Spleen (tissue), 13 donors: ENCODE data around the gene DDAH2. TPM values are rescaled to one million over a fixed set of nuclear protein-coding genes. Genes with fewer than 3 reads are reported as not detected.

ENCODE experiments used
- DNase-seq: peaks from one replicate; pipeline ENCODE4 v3.0.0-alpha.2; 2020
- H3K27ac ChIP-seq, 8 donors: fragments of 200-600 bp; sonication (generic) in 7 of 8; 1 replicate in 4 of 8; 2 replicates in 4 of 8; pipeline versions ENCODE4 v1.5.0 to v1.8.0; 2016 to 2021; ENCODE audit warnings: inconsistent platforms in 4 of 8, mild to moderate bottlenecking in 4 of 8, moderate library complexity in 1 of 8
- H3K27me3 ChIP-seq, 7 donors: fragments of 200-600 bp; sonication (generic) in 6 of 7; replicated peaks in 1 of 7; 1 replicate in 4 of 7; 2 replicates in 3 of 7; pipeline versions ENCODE4 v1.5.0 to v1.8.0; 2016 to 2021; ENCODE audit warnings: inconsistent platforms in 3 of 7, mild to moderate bottlenecking in 1 of 7
- H3K36me3 ChIP-seq, 6 donors: fragments of 200-600 bp; sonication (generic) in 5 of 6; 1 replicate in 4 of 6; 2 replicates in 2 of 6; pipeline versions ENCODE4 v1.5.0 to v1.8.0; 2016 to 2021; ENCODE audit warnings: inconsistent platforms in 2 of 6
- H3K4me1 ChIP-seq, 6 donors: fragments of 200-600 bp; sonication (generic) in 5 of 6; 1 replicate in 3 of 6; 2 replicates in 3 of 6; pipeline versions ENCODE4 v1.5.0 to v1.8.0; 2016 to 2021; ENCODE audit warnings: inconsistent platforms in 3 of 6
- H3K4me3 ChIP-seq, 8 donors: fragments of 200-600 bp; sonication (generic) in 7 of 8; 1 replicate in 4 of 8; 2 replicates in 4 of 8; pipeline versions ENCODE4 v1.5.0 to v1.8.0; 2016 to 2021; ENCODE audit warnings: inconsistent platforms in 4 of 8, mild to moderate bottlenecking in 4 of 8, moderate library complexity in 2 of 8
- H3K9me3 ChIP-seq, 8 donors: fragments of 200-600 bp; sonication (generic) in 7 of 8; 1 replicate in 4 of 8; 2 replicates in 4 of 8; pipeline versions ENCODE4 v1.5.0 to v1.8.0; 2016 to 2021; ENCODE audit warnings: inconsistent platforms in 4 of 8
- POLR2A ChIP-seq, 3 donors: fragments of 450-650 bp; IDR thresholded peaks; one replicate each; pipeline ENCODE4 v1.5.1; 2017; ENCODE audit warnings: antibody characterized with exemption in 3 of 3, mild to moderate bottlenecking in 1 of 3
- POLR2AphosphoS5 ChIP-seq, 3 donors: sonication (generic); formaldehyde crosslinking; IDR thresholded peaks; one replicate each; pipeline ENCODE4 v1.5.1; 2017; ENCODE audit warnings: antibody characterized with exemption in 3 of 3
- WGBS, 5 donors: extraction: QIAGEN DNeasy Blood & Tissue Kit in 3 of 5; methylation state at CpG; one replicate each; pipeline versions ENCODE4 v1.1.5 to v1.1.7; 2013 to 2018; 5-methylcytosine and 5-hydroxymethylcytosine counted together
- intact Hi-C: fragments of 100-400 bp; cut with DNase I; formaldehyde crosslinking; loops from one replicate; pipeline ENCODE4 v1.15.0; 2023; ENCODE audit warnings: low total_unique reads
- long read RNA-seq, 2 donors: transcript quantifications; one replicate each; lab custom pipeline, GENCODE V29; 2026
- polyA plus RNA-seq, 3 donors: library from polyadenylated mRNA; stranded (reverse); fragments of 200-250 nt; gene quantifications; one replicate each; pipeline ENCODE4 v1.2.1, GENCODE V29; 2013
- total RNA-seq, 7 donors: library from RNA; depleted of rRNA in 3 of 7; stranded (reverse); fragments of >200 nt in 3 of 7; fragmentation: NEBNext Ultra II Directional in 4 of 7; extraction: Animal tissue kit (Norgen Biotek cat#: 25700) in 4 of 7; gene quantifications; one replicate each; pipeline versions ENCODE4 v1.1.0 to v1.2.1, GENCODE V29; 2016 to 2021
- TF ChIP-seq, protein P1 (sequence below), 11 experiments: fragments of 200-600 bp in 7 of 11; fragments of 450-650 bp in 4 of 11; sonication (generic) in 4 of 11; IDR thresholded peaks in 8 of 11; conservative IDR thresholded peaks in 3 of 11; 1 replicate in 7 of 11; 2 replicates in 4 of 11; pipeline versions ENCODE4 v1.4.0 to v1.8.0; 2016 to 2021; ENCODE audit warnings: antibody characterized with exemption in 11 of 11, inconsistent platforms in 4 of 11, mild to moderate bottlenecking in 1 of 11
- donor health status: healthy with polysubstance abuse.
- donor health status: DM: no; HTN: no; CAD: no; lungs with moderate emphysema.
- donor health status: DM: no; HTN: no; CAD: no.
- donor health status: Bipolar disorder and iron deficiency.
- donor health status: healthy.
- donor health status: DM: no; HTN: no; CAD: no.
- donor health status: DM: yes; HTN: yes; CAD: no.

The DDAH2 gene, protein sequence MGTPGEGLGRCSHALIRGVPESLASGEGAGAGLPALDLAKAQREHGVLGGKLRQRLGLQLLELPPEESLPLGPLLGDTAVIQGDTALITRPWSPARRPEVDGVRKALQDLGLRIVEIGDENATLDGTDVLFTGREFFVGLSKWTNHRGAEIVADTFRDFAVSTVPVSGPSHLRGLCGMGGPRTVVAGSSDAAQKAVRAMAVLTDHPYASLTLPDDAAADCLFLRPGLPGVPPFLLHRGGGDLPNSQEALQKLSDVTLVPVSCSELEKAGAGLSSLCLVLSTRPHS
- total RNA-seq (100 to 1,000 TPM in 1 of 7 donors, 10 to 100 TPM in 6; 63.0 to 116 (median 72.3) TPM), polyA plus RNA-seq (10 to 100 TPM; 67.1 to 84.7 (median 81.0) TPM)
- long read RNA-seq, donor 1, transcript DDAH2-213 (7 exons, 1,688 nt) = major isoform, 64 of 119 reads
- long read RNA-seq, donor 1, transcript DDAH2-212 (6 exons, 1,688 nt) = minor isoform, 27 of 119 reads
- long read RNA-seq, donor 1, transcript DDAH2-211 (7 exons, 1,330 nt) = minor isoform, 6 of 119 reads
- long read RNA-seq, donor 1, partial matches to known transcripts = 20 of 119 reads
- long read RNA-seq, donor 1, other reads (novel, unspliced or antisense) = 0 of 119 reads
- long read RNA-seq, donor 2, transcript DDAH2-212 (6 exons, 1,688 nt) = minor isoform, 23 of 67 reads
- long read RNA-seq, donor 2, transcript DDAH2-213 (7 exons, 1,688 nt) = major isoform, 39 of 67 reads
- long read RNA-seq, donor 2, partial matches to known transcripts = 0 of 67 reads
- long read RNA-seq, donor 2, other reads (novel, unspliced or antisense) = 0 of 67 reads

DNA sequence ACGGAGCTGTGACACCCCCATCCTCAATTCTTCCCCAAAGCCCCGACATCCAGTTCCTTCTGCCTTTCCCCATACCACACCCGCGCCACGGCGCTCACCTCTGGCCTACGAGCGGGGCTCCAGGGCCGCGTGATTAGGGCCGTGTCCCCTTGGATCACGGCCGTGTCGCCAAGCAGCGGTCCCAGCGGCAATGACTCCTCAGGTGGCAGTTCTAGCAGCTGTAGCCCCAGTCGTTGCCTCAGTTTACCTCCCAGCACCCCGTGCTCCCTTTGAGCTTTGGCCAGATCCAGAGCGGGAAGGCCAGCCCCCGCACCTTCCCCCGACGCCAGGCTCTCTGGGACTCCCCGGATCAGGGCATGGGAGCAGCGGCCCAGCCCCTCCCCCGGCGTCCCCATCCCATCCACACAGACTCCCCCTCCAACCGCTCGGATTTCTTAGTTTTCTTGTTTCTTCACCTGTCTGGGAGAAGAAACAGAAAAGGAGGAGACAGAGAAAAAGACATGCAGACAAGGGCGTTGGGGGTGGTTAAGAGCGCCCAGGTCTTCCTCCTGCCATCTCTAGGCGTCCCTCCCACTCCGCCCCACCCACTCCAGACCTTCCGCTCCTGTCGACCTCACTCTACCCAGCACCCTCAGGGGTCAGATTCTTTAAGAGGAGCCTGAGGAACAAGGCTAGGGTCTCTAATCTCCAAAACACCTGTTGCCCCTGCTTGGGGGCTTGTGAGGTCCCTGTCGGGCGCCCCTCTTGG is at the start of gene DDAH2:
Gene DDAH2, minus strand, starts transcription at position 533 of the 748 bp plus-strand sequence. Its CDS starts 138 bp downstream, at position 395.
- DNase-seq = peak; percentile 86
- H3K27ac ChIP-seq = peak within 1 kb of the TSS; percentile 79 to 99 (median 94)
- H3K36me3 ChIP-seq = peaks cover 7 to 70% (median 38%) of the 10 kb centered on the region in 6 donors

DNA sequence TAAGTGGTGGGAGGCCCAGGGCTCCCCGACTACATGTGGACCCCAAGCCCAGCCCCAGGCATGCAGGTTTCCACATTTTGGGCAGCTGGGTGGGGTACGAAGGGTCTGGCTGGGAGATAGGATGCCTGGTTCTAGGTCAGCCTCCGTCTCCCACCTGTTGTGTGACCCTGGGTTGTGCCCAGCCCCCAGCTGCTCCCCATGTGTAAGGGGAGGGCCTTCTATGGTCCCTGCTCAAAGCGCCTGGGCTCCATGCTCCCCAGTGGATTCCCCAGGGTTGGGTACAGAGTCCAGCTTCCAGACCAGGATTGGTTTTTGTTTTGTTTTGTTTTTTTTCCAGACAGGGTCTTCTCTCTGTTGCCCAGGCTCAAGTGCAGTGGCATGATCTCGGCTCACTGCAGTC is 49.1 kb upstream of the DDAH2 start:
- Histone ChIP-seq H3K27ac (peak overlapping the region in 1 of 8 donors; percentile 80), H3K4me1 (peaks cover 9 to 33% (median 16%) of the 10 kb centered on the region in 6 donors), H3K4me3 (no peak overlapping the region), H3K36me3 (peaks cover 0 to 57% (median 52%) of the 10 kb centered on the region in 6 donors), H3K27me3 (no peaks in the 10 kb centered on the region), H3K9me3 (no peaks in the 10 kb centered on the region)
- intact Hi-C loops = no loop called here
- no peak for DNase-seq
- WGBS, 5 donors = 93 to 99% (median 96%) methylated on average over 5 of the region's 5 CpGs
- TF ChIP-seq POLR2A (IDR thresholded peaks at IDR 0.05) (no peak), POLR2AphosphoS5 (IDR thresholded peaks at IDR 0.05) (no peak)
- TF ChIP-seq, protein P1, sequence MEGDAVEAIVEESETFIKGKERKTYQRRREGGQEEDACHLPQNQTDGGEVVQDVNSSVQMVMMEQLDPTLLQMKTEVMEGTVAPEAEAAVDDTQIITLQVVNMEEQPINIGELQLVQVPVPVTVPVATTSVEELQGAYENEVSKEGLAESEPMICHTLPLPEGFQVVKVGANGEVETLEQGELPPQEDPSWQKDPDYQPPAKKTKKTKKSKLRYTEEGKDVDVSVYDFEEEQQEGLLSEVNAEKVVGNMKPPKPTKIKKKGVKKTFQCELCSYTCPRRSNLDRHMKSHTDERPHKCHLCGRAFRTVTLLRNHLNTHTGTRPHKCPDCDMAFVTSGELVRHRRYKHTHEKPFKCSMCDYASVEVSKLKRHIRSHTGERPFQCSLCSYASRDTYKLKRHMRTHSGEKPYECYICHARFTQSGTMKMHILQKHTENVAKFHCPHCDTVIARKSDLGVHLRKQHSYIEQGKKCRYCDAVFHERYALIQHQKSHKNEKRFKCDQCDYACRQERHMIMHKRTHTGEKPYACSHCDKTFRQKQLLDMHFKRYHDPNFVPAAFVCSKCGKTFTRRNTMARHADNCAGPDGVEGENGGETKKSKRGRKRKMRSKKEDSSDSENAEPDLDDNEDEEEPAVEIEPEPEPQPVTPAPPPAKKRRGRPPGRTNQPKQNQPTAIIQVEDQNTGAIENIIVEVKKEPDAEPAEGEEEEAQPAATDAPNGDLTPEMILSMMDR (IDR thresholded peaks at IDR 0.05 in 8 of 11, conservative IDR thresholded peaks at IDR 0.05 in 3 of 11) = no peak

More for the DNA sequence above, at the start of gene DDAH2:
- TF ChIP-seq, protein P1 (IDR thresholded peaks at IDR 0.05 in 8 of 11, conservative IDR thresholded peaks at IDR 0.05 in 3 of 11) = peak in 5 of 11 experiments; percentile 62 to 87 (median 83)
- TF ChIP-seq POLR2AphosphoS5 (IDR thresholded peaks at IDR 0.05) (peak in 2 of 3 donors; percentile 6 to 78), POLR2A (IDR thresholded peaks at IDR 0.05) (no peak)
- H3K4me3 ChIP-seq = peak within 1 kb of the TSS; percentile 66 to 83 (median 79)
- H3K4me1 ChIP-seq = peaks cover 39 to 88% (median 79%) of the 10 kb centered on the region in 6 donors
- H3K27me3 ChIP-seq = no peaks in the 10 kb centered on the region
- intact Hi-C loops = no loop called here
- WGBS, 5 donors = 27 to 34% (median 32%) methylated on average over 33 to 36 of the region's 36 CpGs
- H3K9me3 ChIP-seq = no peaks in the 10 kb centered on the region

DNA sequence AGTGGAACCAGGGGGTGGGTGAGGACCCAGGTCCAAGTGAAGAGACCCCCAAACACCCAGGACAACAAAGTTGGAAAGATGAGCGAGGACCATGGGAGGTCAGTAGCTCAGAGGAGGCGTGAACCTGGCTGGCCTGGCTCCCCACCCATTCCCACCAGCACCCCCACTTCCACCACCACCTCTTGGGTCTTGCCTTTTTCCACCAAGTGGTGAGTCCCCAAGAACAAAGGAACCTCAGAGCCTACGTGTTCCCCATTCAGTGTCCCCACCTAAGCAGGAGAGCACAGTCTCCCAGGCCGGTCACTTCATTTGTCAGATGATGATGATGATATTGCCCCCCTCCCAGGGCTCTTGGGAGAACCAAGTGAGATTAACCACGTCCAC is 48.6 kb upstream of the DDAH2 start:
- Histone ChIP-seq H3K4me3 (no peak overlapping the region), H3K36me3 (peaks cover 0 to 52% (median 46%) of the 10 kb centered on the region in 6 donors), H3K4me1 (peaks cover 9 to 38% (median 21%) of the 10 kb centered on the region in 6 donors), H3K9me3 (no peaks in the 10 kb centered on the region), H3K27me3 (no peaks in the 10 kb centered on the region), H3K27ac (peak overlapping the region in 4 of 8 donors; percentile 20 to 80 (median 56))
- TF ChIP-seq POLR2A (IDR thresholded peaks at IDR 0.05) (no peak), POLR2AphosphoS5 (IDR thresholded peaks at IDR 0.05) (no peak)
- TF ChIP-seq, protein P1 (IDR thresholded peaks at IDR 0.05 in 8 of 11, conservative IDR thresholded peaks at IDR 0.05 in 3 of 11) = no peak
- intact Hi-C loops = no loop called here
- 87 to 94% (median 88%) methylated on average over 5 of the region's 5 CpGs for WGBS, 5 donors
- peak; percentile 36 for DNase-seq
